ENCODE results near the gene DCHS1. TPM values are rescaled to one million over a fixed set of nuclear protein-coding genes. Genes with fewer than 3 reads are reported as not detected.

Gene DCHS1
- total and polyA plus RNA-seq, 9 of the 15 experiments (the other 6 are each of a cell fraction or from before 2014, with no cell fraction given) = 0.04 to 0.49 (median 0.14) TPM; not detected in 2

- TF ChIP-seq ZFP91 (CRISPR knock-in tag; IDR thresholded peaks at IDR 0.05) = no peak
- TF ChIP-seq IRF1 (CRISPR knock-in tag; IDR thresholded peaks at IDR 0.05; ENCODE audit: borderline replicate concordance) = no peak
- TF ChIP-seq TRIM24 (IDR thresholded peaks at IDR 0.05) = no peak
- TF ChIP-seq ZNF232 (CRISPR knock-in tag; IDR thresholded peaks at IDR 0.05) = no peak
- no peak for TF ChIP-seq ZNF77 (CRISPR knock-in tag; IDR thresholded peaks at IDR 0.05)
- TF ChIP-seq SRSF3 (IDR thresholded peaks at IDR 0.05; ENCODE audit: insufficient read depth, low read length) = no peak
- TF ChIP-seq E2F1 (CRISPR knock-in tag; IDR thresholded peaks at IDR 0.05) = no peak
- 0 out of 2 replicates have a peak, but pooled peaks have one; percentile 27 for TF ChIP-seq SMARCA4 (IDR thresholded peaks at IDR 0.05)
- TF ChIP-seq CHCHD3 (CRISPR knock-in tag; IDR thresholded peaks at IDR 0.05) = no peak
- TF ChIP-seq TSC22D4 (tag; IDR thresholded peaks at IDR 0.05) = no peak
- TF ChIP-seq HEY1 (CRISPR knock-in tag; IDR thresholded peaks at IDR 0.05; ENCODE audit: borderline replicate concordance) = no peak
- TF ChIP-seq GABPB1 (CRISPR knock-in tag; IDR thresholded peaks at IDR 0.05) = no peak
- no peak for TF ChIP-seq KAT8 (IDR thresholded peaks at IDR 0.05; ENCODE audit: low read depth)
- TF ChIP-seq NR0B1 (IDR thresholded peaks at IDR 0.05; ENCODE audit: partially characterized antibody) = no peak
- TF ChIP-seq SMAD3 (CRISPR knock-in tag; conservative IDR thresholded peaks at IDR 0.05) = no peak
- TF ChIP-seq CTCFL (IDR thresholded peaks at IDR 0.05; ENCODE audit: borderline replicate concordance, insufficient read depth, low read depth, low read length, poor library complexity, severe bottlenecking) = peak; percentile 84
- TF ChIP-seq PHF21A (IDR thresholded peaks at IDR 0.05; ENCODE audit: borderline replicate concordance, low read depth) = no peak
- no peak for TF ChIP-seq SNIP1 (IDR thresholded peaks at IDR 0.05; ENCODE audit: low read depth)
Measured at GRCh38 chr11:6604081-6604626, 51.5 kb downstream of the DCHS1 start (continued).

All from K562 (cell line).